ENCODE results near the gene LRRC10B.

The LRRC10B gene

DNA sequence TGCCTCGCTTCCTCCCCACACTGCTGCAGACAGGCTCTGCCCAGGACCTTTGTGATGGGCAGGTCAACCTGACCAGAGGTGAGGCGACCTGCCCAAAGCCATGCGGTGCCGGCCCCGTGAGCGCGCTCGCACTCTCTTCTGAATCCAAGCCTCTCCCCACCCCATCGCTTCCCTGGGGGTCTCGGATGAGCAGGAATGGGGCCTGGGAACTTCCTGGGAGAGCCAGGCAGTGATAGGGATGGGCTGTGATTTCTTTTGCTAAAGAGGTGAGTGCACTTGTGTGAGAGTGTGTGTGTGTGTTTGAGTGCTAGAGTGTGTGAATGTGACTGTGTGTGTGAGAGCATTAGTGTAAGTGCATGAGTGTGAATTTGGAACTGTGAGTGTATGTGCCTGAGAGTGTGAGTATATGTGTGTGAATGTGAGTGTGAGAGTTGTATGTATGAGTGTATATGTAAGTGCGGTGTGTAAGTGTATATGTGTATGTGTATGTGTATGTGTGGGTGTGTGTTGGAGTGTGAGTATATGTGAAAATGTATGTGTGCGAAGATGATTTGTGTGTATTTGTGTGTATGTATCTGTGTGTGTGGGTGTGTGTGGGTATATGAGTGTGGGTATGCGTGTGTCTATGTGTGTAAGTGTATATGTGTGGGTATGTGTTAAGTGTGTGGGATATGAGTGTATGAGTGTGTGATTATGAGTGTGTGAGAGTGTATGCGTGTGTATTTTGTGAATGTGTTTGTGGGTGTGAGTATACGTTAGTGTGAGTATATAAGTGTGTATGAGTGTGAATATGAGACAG lies 11.7 kb upstream of the LRRC10B start:
- H3K9me3 ChIP-seq (ENCODE audit: control insufficient read depth, low read length): no peaks in the 10 kb centered on the region
- no peak overlapping the region for H3K4me3 ChIP-seq (ENCODE audit: low read depth, low read length)
- no peak overlapping the region for H3K4me2 ChIP-seq (ENCODE audit: low read length)
- H3K36me3 ChIP-seq (ENCODE audit: control insufficient read depth, insufficient read depth, low read length): no peaks in the 10 kb centered on the region
- H3K27me3 ChIP-seq (ENCODE audit: control insufficient read depth, insufficient read depth, low read length): no peaks in the 10 kb centered on the region
- no peak overlapping the region for H2AFZ ChIP-seq
- TF ChIP-seq, protein P1, sequence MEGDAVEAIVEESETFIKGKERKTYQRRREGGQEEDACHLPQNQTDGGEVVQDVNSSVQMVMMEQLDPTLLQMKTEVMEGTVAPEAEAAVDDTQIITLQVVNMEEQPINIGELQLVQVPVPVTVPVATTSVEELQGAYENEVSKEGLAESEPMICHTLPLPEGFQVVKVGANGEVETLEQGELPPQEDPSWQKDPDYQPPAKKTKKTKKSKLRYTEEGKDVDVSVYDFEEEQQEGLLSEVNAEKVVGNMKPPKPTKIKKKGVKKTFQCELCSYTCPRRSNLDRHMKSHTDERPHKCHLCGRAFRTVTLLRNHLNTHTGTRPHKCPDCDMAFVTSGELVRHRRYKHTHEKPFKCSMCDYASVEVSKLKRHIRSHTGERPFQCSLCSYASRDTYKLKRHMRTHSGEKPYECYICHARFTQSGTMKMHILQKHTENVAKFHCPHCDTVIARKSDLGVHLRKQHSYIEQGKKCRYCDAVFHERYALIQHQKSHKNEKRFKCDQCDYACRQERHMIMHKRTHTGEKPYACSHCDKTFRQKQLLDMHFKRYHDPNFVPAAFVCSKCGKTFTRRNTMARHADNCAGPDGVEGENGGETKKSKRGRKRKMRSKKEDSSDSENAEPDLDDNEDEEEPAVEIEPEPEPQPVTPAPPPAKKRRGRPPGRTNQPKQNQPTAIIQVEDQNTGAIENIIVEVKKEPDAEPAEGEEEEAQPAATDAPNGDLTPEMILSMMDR (IDR thresholded peaks at IDR 0.05): no peak
- no peak overlapping the region for H3K27ac ChIP-seq
- no peak overlapping the region for H3K9ac ChIP-seq
- no peaks in the 10 kb centered on the region for H3K79me2 ChIP-seq
- H3K4me1 ChIP-seq: peaks cover 6% of the 10 kb centered on the region

DNA sequence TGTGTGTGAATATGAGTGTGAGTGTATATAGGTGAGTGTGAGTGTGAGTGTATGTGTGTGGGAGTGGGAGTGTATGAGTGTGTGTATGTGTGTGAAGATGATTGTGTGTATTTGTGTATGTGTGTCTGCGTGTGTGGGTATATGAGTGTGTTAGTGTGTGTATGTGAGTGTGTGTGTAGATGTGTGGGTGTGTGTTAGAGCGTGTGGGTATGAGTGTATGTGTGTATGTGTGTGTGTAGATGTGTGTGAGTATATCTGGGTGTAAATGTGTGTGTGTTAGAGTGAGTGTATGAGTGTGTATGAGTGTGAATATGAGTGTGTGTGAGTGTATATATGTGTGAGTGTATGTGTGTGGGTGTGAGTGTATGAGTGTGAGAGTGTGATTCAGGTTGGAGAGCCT lies 11.1 kb upstream of the LRRC10B start:
- Histone ChIP-seq H3K4me2 (ENCODE audit: low read length) (no peak overlapping the region), H3K27ac (no peak overlapping the region), H3K4me1 (peaks cover 6% of the 10 kb centered on the region), H3K9ac (no peak overlapping the region), H3K36me3 (ENCODE audit: control insufficient read depth, insufficient read depth, low read length) (no peaks in the 10 kb centered on the region), H3K79me2 (no peaks in the 10 kb centered on the region), H2AFZ (no peak overlapping the region), H3K9me3 (ENCODE audit: control insufficient read depth, low read length) (no peaks in the 10 kb centered on the region), H3K4me3 (ENCODE audit: low read depth, low read length) (no peak overlapping the region), H3K27me3 (ENCODE audit: control insufficient read depth, insufficient read depth, low read length) (no peaks in the 10 kb centered on the region)
- TF ChIP-seq, protein P1 (IDR thresholded peaks at IDR 0.05): no peak

DNA sequence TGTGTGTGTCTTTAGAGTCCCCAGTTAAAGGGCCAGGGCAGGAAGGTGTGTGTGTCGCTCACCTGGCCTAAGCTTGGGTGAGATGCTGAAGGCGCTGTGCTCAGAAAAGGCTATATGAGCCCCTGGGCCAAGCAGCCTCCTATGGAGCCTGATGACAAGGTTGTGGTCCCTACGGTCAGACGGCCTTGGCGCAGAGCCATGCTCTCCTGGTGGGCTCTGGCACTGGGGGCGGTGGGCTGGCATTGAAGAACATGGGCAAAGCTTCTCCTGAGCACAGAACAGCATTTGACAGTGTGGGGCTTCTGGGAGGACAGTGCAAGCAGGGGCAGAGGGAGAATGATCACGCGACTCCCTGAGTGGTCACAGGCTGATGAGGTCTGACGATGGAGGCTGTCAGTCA lies 10.7 kb upstream of the LRRC10B start:
- no peak overlapping the region for H3K4me2 ChIP-seq (ENCODE audit: low read length)
- no peak overlapping the region for H2AFZ ChIP-seq
- H3K27me3 ChIP-seq (ENCODE audit: control insufficient read depth, insufficient read depth, low read length): no peaks in the 10 kb centered on the region
- no peaks in the 10 kb centered on the region for H3K9me3 ChIP-seq (ENCODE audit: control insufficient read depth, low read length)
- H3K4me1 ChIP-seq: peaks cover 6% of the 10 kb centered on the region
- no peak overlapping the region for H3K4me3 ChIP-seq (ENCODE audit: low read depth, low read length)
- TF ChIP-seq, protein P1 (IDR thresholded peaks at IDR 0.05): no peak
- no peaks in the 10 kb centered on the region for H3K36me3 ChIP-seq (ENCODE audit: control insufficient read depth, insufficient read depth, low read length)
- H3K27ac ChIP-seq: no peak overlapping the region
- no peak overlapping the region for H3K9ac ChIP-seq
- H3K79me2 ChIP-seq: no peaks in the 10 kb centered on the region

DNA sequence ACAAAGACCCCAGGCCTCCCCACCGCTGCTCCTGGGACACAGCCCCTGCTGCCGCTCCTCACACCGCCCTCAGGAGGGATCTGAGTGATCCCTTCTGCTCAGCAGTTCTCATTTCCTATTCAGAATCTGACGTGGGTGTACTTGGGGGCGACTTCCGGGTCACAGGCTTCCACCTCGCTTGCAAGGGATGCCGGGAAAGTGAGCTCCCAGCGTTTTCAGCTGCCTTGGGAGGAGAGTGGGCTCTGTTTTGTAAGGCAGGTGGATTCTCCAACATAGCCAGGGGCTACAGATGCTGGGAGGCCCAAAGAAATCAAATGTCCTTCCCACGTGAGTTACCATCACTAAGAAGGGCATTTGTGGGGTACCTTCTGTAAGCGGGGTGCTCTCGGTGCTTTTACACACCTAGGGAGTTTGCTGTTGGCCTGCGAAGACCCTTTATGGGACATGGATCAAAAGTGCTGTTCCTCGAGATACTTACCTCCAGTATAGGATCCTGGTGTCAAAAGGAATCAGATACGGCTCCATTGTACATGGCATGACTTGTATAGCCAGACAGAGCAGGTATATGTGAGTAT lies 9.7 kb upstream of the LRRC10B start:
- Histone ChIP-seq H3K27me3 (ENCODE audit: control insufficient read depth, insufficient read depth, low read length) (no peaks in the 10 kb centered on the region), H3K36me3 (ENCODE audit: control insufficient read depth, insufficient read depth, low read length) (no peaks in the 10 kb centered on the region), H3K9ac (no peak overlapping the region), H3K79me2 (no peaks in the 10 kb centered on the region), H2AFZ (no peak overlapping the region), H3K27ac (no peak overlapping the region), H3K4me1 (peaks cover 6% of the 10 kb centered on the region), H3K9me3 (ENCODE audit: control insufficient read depth, low read length) (no peaks in the 10 kb centered on the region), H3K4me3 (ENCODE audit: low read depth, low read length) (no peak overlapping the region), H3K4me2 (ENCODE audit: low read length) (no peak overlapping the region)
- TF ChIP-seq, protein P1 (IDR thresholded peaks at IDR 0.05): no peak

All from parathyroid adenoma (tissue), 2 donors.